ENCODE results near the gene LRP5. TPM values are rescaled to one million over a fixed set of nuclear protein-coding genes. Genes with fewer than 3 reads are reported as not detected.
A peak's percentile ranks its signal among the peaks of the same experiment; 100 is the strongest.
"Not testable (repeated sequence)": the region's sequence is repeated elsewhere in the genome, so short reads cannot be mapped to it uniquely, and the experiment has no call there.

LRP5 gene
- total RNA-seq, 2 experiments from 2014 or later = 2.0 to 2.9 TPM

DNA sequence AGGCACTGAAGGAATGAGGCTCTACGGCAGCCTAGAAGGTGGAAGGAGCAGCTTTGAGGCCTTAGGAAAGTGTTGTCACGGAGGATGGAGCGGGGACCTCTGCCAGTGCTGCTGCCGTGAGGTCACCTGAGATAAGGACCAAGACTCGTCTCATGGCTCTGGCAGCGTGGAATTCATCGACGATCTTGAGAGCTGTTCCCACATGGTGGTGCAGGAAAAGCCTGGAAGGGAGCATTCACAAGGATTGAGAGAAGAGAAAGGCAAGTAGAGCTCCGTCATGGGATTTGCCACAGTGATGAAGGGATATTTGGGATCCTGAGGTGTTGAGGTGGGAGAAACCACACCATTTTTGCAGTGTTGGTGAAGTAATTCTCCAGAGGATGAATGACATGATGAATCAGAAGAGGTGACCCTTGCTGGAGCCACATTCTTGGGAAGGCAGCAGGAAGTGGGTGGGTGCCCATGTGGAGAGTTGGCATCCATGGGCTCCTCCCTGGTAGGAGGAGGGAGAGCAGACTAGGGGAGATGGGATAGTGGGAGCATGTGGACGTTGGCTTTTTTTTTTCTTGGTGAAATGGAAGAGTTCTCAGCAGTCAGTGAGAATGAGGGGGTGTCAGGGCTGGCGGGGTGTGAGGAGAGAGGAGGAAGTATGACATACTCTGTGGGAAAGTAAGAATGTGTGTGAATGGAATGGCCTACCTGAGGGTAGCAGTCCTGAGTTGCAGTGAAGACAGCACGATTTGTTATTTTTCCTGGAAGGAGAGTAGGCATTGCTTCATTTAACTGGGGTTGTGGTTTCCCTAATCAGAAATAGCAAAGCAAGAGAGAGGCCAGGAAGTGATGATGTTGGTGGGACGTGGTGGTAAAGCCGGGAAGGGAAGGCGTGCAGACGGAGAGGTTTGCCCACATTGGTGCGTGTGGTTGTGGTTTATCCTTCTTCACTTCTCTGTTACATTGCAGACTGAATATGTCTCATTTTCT lies 159.3 kb downstream of the LRP5 start:
- Mint-ChIP-seq H3K27me3 (no peaks in the 10 kb centered on the region), H3K4me3 (peak overlapping the region; percentile 73), H3K36me3 (ENCODE audit: low read depth) (peaks cover 53% of the 10 kb centered on the region), H3K9me3 (no peaks in the 10 kb centered on the region), H3K4me1 (ENCODE audit: low read depth) (peaks cover 76% of the 10 kb centered on the region), H3K27ac (peak overlapping the region; percentile 75)
- H3K36me3 ChIP-seq (ENCODE audit: insufficient read depth, low read length) = no peaks in the 10 kb centered on the region
- peak; percentile 89 for ATAC-seq (ENCODE audit: poor library complexity)
- POLR2A ChIA-PET = interaction anchor here (0.6 kb wide), 1 partner anchor 64 kb away, joined by 3 read pairs; no protein-coding TSS in a partner anchor
- peak overlapping the region; percentile 6 to 9 for H3K27ac ChIP-seq (ENCODE audit: low read depth in 1 of 2, low read length in 2 of 2)
- intact Hi-C loops (cut with DNase I, micrococcal nuclease) = loop anchor here in 1 of 2 experiments (5.0 kb wide), 1 partner anchor 46 kb away; no protein-coding TSS in a partner anchor
- CTCF ChIA-PET = interaction anchor here (1.1 kb wide), 1 partner anchor 9 kb away, joined by 3 read pairs; no protein-coding TSS in a partner anchor
- no peaks in the 10 kb centered on the region for H3K9me3 ChIP-seq (ENCODE audit: control insufficient read depth in 1 of 2, insufficient read depth in 1 of 2, low read length in 2 of 2)
- DNase-seq = peak in 9 of 14 experiments; percentile 18 to 78 (median 53)
- TF ChIP-seq, protein P1, sequence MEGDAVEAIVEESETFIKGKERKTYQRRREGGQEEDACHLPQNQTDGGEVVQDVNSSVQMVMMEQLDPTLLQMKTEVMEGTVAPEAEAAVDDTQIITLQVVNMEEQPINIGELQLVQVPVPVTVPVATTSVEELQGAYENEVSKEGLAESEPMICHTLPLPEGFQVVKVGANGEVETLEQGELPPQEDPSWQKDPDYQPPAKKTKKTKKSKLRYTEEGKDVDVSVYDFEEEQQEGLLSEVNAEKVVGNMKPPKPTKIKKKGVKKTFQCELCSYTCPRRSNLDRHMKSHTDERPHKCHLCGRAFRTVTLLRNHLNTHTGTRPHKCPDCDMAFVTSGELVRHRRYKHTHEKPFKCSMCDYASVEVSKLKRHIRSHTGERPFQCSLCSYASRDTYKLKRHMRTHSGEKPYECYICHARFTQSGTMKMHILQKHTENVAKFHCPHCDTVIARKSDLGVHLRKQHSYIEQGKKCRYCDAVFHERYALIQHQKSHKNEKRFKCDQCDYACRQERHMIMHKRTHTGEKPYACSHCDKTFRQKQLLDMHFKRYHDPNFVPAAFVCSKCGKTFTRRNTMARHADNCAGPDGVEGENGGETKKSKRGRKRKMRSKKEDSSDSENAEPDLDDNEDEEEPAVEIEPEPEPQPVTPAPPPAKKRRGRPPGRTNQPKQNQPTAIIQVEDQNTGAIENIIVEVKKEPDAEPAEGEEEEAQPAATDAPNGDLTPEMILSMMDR (IDR thresholded peaks at IDR 0.05) = no peak
- H3K4me3 ChIP-seq (ENCODE audit: low read length) = peak overlapping the region; percentile 3
- H3K4me1 ChIP-seq (ENCODE audit: insufficient read depth, low read length) = peaks cover 66% of the 10 kb centered on the region
- H3K27me3 ChIP-seq (ENCODE audit: control insufficient read depth in 1 of 2, insufficient read depth in 2 of 2, low read length in 2 of 2) = no peaks in the 10 kb centered on the region

DNA sequence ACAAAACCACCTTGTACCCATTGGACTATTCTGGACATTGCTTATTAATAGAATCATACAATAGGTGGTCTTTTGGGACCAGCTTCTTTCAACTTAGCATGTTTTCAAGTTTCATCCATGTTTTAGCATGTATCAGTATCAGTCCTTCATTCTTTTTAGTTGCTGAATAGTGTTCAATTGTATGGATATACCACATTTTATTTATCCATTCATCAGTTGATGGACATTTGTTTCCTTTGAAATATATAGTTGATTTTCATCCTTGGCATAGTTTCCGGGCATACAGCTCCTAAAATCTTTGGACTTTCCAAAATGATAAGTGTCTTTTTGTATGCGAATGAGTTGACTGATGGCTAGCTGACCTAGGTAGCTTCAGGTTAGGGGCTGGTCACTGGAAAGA lies 160.4 kb downstream of the LRP5 start:
- TF ChIP-seq, protein P1 (IDR thresholded peaks at IDR 0.05) = no peak
- Mint-ChIP-seq H3K27ac (peak overlapping the region; percentile 75), H3K27me3 (no peaks in the 10 kb centered on the region), H3K36me3 (ENCODE audit: low read depth) (peaks cover 58% of the 10 kb centered on the region), H3K4me3 (no peak overlapping the region), H3K9me3 (no peaks in the 10 kb centered on the region), H3K4me1 (ENCODE audit: low read depth) (peaks cover 77% of the 10 kb centered on the region)
- Histone ChIP-seq H3K4me1 (ENCODE audit: insufficient read depth, low read length) (peaks cover 56% of the 10 kb centered on the region), H3K9me3 (ENCODE audit: control insufficient read depth in 1 of 2, insufficient read depth in 1 of 2, low read length in 2 of 2) (no peaks in the 10 kb centered on the region), H3K36me3 (ENCODE audit: insufficient read depth, low read length) (no peaks in the 10 kb centered on the region), H3K4me3 (ENCODE audit: low read length) (no peak overlapping the region), H3K27ac (ENCODE audit: low read depth in 1 of 2, low read length in 2 of 2) (peak overlapping the region in 1 of 2 donors; percentile 6), H3K27me3 (ENCODE audit: control insufficient read depth in 1 of 2, insufficient read depth in 2 of 2, low read length in 2 of 2) (no peaks in the 10 kb centered on the region)
- DNase-seq (no peak), ATAC-seq (ENCODE audit: poor library complexity) (no peak)
- intact Hi-C loops (cut with DNase I, micrococcal nuclease) = loop anchor here in 1 of 2 experiments (5.0 kb wide), 1 partner anchor 45 kb away; no protein-coding TSS in a partner anchor
- ChIA-PET CTCF (interaction anchor here (0.7 kb wide), 1 partner anchor 16 kb away, joined by 3 read pairs; no protein-coding TSS in a partner anchor), POLR2A (interaction anchor here (0.8 kb wide), 1 partner anchor 13 kb away, joined by 3 read pairs; the partner anchor contains the start of gene PPP6R3)

DNA sequence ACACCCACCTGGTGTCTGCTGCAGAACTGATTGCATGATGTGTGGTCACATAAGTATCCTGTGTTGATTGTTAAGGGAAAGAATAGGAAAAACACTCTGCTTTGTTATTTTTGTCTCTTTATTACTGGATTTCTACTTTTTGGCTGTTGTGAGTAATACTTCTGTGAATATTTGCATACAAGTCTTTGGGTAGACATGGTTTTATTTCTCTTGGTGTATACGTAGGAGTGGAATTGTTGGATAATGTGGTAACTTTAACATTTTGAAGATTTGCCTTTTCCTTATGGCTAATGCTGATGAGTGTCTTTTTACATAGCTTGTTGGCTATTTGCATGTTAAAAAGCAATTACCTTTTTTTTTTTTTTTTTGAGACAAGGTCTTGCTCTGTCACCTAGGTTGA lies 161.3 kb downstream of the LRP5 start:
- intact Hi-C loops (cut with DNase I, micrococcal nuclease) = loop anchor here in 1 of 2 experiments (5.0 kb wide), 1 partner anchor 44 kb away; no protein-coding TSS in a partner anchor
- H3K27ac Mint-ChIP-seq = peak overlapping the region; percentile 6
- TF ChIP-seq, protein P1 (IDR thresholded peaks at IDR 0.05) = no peak
- no peaks in the 10 kb centered on the region for H3K27me3 Mint-ChIP-seq
- no peak for ATAC-seq (ENCODE audit: poor library complexity)
- peak overlapping the region; percentile 3 for H3K4me3 Mint-ChIP-seq
- no peaks in the 10 kb centered on the region for H3K36me3 ChIP-seq (ENCODE audit: insufficient read depth, low read length)
- peaks cover 75% of the 10 kb centered on the region for H3K4me1 Mint-ChIP-seq (ENCODE audit: low read depth)
- H3K9me3 ChIP-seq (ENCODE audit: control insufficient read depth in 1 of 2, insufficient read depth in 1 of 2, low read length in 2 of 2) = no peaks in the 10 kb centered on the region
- ChIA-PET CTCF (interaction anchor here (0.7 kb wide), 1 partner anchor 18 kb away, joined by 4 read pairs; no protein-coding TSS in a partner anchor), POLR2A (interaction anchor here (0.6 kb wide), 1 partner anchor 11 kb away, joined by 3 read pairs; no protein-coding TSS in a partner anchor)
- no peak overlapping the region for H3K4me3 ChIP-seq (ENCODE audit: low read length)
- no peaks in the 10 kb centered on the region for H3K9me3 Mint-ChIP-seq
- H3K27me3 ChIP-seq (ENCODE audit: control insufficient read depth in 1 of 2, insufficient read depth in 2 of 2, low read length in 2 of 2) = no peaks in the 10 kb centered on the region
- no peak for DNase-seq
- H3K27ac ChIP-seq (ENCODE audit: low read depth in 1 of 2, low read length in 2 of 2) = no peak overlapping the region
- H3K4me1 ChIP-seq (ENCODE audit: insufficient read depth, low read length) = peaks cover 50% of the 10 kb centered on the region
- H3K36me3 Mint-ChIP-seq (ENCODE audit: low read depth) = peaks cover 56% of the 10 kb centered on the region

DNA sequence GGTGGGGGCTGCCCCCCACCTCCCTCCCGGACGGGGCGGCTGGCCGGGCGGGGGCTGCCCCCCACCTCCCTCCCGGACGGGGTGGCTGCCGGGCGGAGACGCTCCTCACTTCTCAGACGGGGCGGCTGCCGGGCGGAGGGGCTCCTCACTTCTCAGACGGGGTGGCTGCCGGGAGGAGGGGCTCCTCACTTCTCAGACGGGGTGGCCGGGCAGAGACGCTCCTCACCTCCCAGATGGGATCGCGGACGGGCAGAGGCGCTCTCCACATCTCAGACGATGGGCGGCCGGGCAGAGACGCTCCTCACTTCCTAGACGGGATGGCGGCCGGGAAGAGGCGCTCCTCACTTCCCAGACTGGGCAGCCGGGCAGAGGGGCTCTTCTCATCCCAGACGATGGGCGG lies 163.2 kb downstream of the LRP5 start:
- H3K27ac Mint-ChIP-seq = not testable (repeated sequence)

More for the DNA sequence above, 163.2 kb downstream of the LRP5 start:
- peaks cover 42% of the 10 kb centered on the region for H3K4me1 ChIP-seq (ENCODE audit: insufficient read depth, low read length)
- H3K4me3 Mint-ChIP-seq; intact Hi-C loops (cut with DNase I, micrococcal nuclease); H3K27me3 ChIP-seq (ENCODE audit: control insufficient read depth in 1 of 2, insufficient read depth in 2 of 2, low read length in 2 of 2); POLR2A ChIA-PET; H3K27ac ChIP-seq (ENCODE audit: low read depth in 1 of 2, low read length in 2 of 2); H3K9me3 Mint-ChIP-seq; H3K9me3 ChIP-seq (ENCODE audit: control insufficient read depth in 1 of 2, insufficient read depth in 1 of 2, low read length in 2 of 2); DNase-seq; CTCF ChIA-PET; H3K4me3 ChIP-seq (ENCODE audit: low read length); ATAC-seq (ENCODE audit: poor library complexity); H3K27me3 Mint-ChIP-seq; H3K36me3 ChIP-seq (ENCODE audit: insufficient read depth, low read length): not testable (repeated sequence)
- peaks cover 74% of the 10 kb centered on the region for H3K4me1 Mint-ChIP-seq (ENCODE audit: low read depth)
- H3K36me3 Mint-ChIP-seq (ENCODE audit: low read depth) = peaks cover 67% of the 10 kb centered on the region
